T-helper 17 cell (primary cell): Measurements from ENCODE around the gene RAB11B. TPM values are rescaled to one million over a fixed set of nuclear protein-coding genes. Genes with fewer than 3 reads are reported as not detected.

Experiments used
- ATAC-seq: fragments of 150-1000 bp; cut with Tn5 transposase; 2 replicates; pipeline ENCODE4 v1.10.0; 2021; ENCODE audit warnings: mild to moderate bottlenecking, moderate library complexity
- DNase-seq, 3 donors: peaks; one replicate each; pipeline versions ENCODE4 v3.0.0 to v3.0.0-alpha.2; 2020 to 2021
- H3K9me3 ChIP-seq: one replicate; pipeline ENCODE4 v1.7.0; 2013; ENCODE audit warnings: low read length, mild to moderate bottlenecking; ENCODE audit not compliant: control insufficient read depth, poor library complexity, severe bottlenecking
- H3K27ac Mint-ChIP-seq: one replicate; pipeline ENCODE4 v1.8.0; 2022; ENCODE audit warnings: mild to moderate bottlenecking, moderate library complexity, mixed read lengths
- H3K27me3 Mint-ChIP-seq: one replicate; pipeline ENCODE4 v1.8.0; 2022; ENCODE audit warnings: mixed read lengths
- H3K36me3 Mint-ChIP-seq: one replicate; pipeline ENCODE4 v1.8.0; 2022; ENCODE audit warnings: low read depth, mixed read lengths
- H3K4me1 Mint-ChIP-seq: one replicate; pipeline ENCODE4 v1.8.0; 2022; ENCODE audit warnings: mild to moderate bottlenecking, mixed read lengths
- H3K4me3 Mint-ChIP-seq: one replicate; pipeline ENCODE4 v1.8.0; 2022; ENCODE audit warnings: mild to moderate bottlenecking, moderate library complexity, mixed read lengths
- total RNA-seq, 4 donors: library from RNA in 2 of 4; stranded (reverse) in 2 of 4; gene quantifications; one replicate each; pipeline ENCODE4 v1.2.3 and lab custom pipeline; 2022 to 2026

RAB11B gene
- total RNA-seq, 2 donors from 2014 or later: 81.6 to 90.1 TPM

- ATAC-seq: no peak
- Mint-ChIP-seq H3K4me3 (no peak overlapping the region), H3K27ac (no peak overlapping the region), H3K4me1 (peaks cover 29% of the 10 kb centered on the region), H3K36me3 (no peaks in the 10 kb centered on the region), H3K27me3 (no peaks in the 10 kb centered on the region)
- no peaks in the 10 kb centered on the region for H3K9me3 ChIP-seq
- DNase-seq: no peak
Measured at GRCh38 chr19:8393192-8393870, 3.2 kb downstream of the RAB11B start.

- ATAC-seq (no peak), DNase-seq (no peak)
- peaks cover 29% of the 10 kb centered on the region for H3K4me1 Mint-ChIP-seq
- no peak overlapping the region for H3K27ac Mint-ChIP-seq
- peak overlapping the region; percentile 49 for H3K4me3 Mint-ChIP-seq
- H3K36me3 Mint-ChIP-seq: no peaks in the 10 kb centered on the region
- H3K27me3 Mint-ChIP-seq: no peaks in the 10 kb centered on the region
- H3K9me3 ChIP-seq: no peaks in the 10 kb centered on the region
Measured at GRCh38 chr19:8393871-8394250, 3.7 kb downstream of the RAB11B start.

DNA sequence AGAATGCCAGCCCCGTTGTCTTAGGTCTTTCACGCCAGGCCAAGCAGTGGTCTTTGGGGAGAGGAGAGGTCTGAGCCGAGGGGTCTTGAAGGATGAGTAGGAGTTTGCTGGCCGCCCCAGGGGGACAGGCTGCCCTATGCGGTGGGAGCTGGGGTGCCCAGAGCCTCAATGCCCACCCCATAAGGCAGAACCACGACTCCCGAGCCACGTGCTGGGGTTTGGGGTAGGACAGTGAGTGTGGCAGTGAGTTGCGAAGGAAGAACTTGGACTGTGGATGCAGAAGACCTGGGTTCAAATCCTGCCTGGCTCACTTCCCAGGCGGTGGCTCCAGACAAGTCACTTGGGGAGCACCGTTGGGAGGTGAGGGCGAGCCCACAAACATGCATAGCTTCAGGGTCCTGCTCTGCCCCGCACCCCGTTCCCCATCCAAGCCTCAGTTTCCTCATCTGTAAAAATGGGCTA, 5.5 kb downstream of the RAB11B start:
- ATAC-seq (no peak), DNase-seq (no peak)
- no peak overlapping the region for H3K4me3 Mint-ChIP-seq
- H3K9me3 ChIP-seq: no peaks in the 10 kb centered on the region
- H3K4me1 Mint-ChIP-seq: peaks cover 28% of the 10 kb centered on the region
- H3K36me3 Mint-ChIP-seq: peaks cover 3% of the 10 kb centered on the region
- peak overlapping the region; percentile 96 for H3K27ac Mint-ChIP-seq
- no peaks in the 10 kb centered on the region for H3K27me3 Mint-ChIP-seq

GRCh38 chr19:8396185-8396562, 6.0 kb downstream of the RAB11B start:
- H3K36me3 Mint-ChIP-seq: peaks cover 3% of the 10 kb centered on the region
- H3K27ac Mint-ChIP-seq: peak overlapping the region; percentile 96
- no peak for DNase-seq
- no peak for ATAC-seq
- no peaks in the 10 kb centered on the region for H3K9me3 ChIP-seq
- no peak overlapping the region for H3K4me3 Mint-ChIP-seq
- no peaks in the 10 kb centered on the region for H3K27me3 Mint-ChIP-seq
- peaks cover 28% of the 10 kb centered on the region for H3K4me1 Mint-ChIP-seq

GRCh38 chr19:8396563-8397203, 6.5 kb downstream of the RAB11B start:
- Mint-ChIP-seq H3K4me1 (peaks cover 26% of the 10 kb centered on the region), H3K36me3 (peaks cover 3% of the 10 kb centered on the region), H3K27me3 (no peaks in the 10 kb centered on the region), H3K27ac (peak overlapping the region; percentile 96), H3K4me3 (peak overlapping the region; percentile 41)
- ATAC-seq: peak; percentile 95
- no peaks in the 10 kb centered on the region for H3K9me3 ChIP-seq
- peak; percentile 64 to 75 (median 68) for DNase-seq

DNA sequence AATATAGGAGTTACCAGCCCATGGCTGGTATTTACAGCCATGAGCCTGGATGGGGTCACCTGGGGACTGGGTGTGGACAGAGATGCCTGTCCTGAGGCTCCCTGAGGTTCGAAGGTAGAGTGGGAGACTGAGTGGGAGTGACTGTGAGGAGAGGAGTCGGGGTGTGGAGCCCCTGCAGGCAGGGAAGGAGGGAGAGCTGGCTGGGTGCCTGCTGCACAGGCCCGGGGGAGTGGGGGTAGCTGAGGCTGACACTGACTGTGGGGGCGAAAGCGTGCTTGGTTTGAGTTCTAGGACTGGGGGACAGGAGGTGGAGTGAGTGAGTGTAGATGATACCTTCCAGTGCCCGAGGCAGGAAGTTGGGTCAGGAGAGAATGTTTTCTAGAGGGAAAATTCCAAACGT, 7.1 kb downstream of the RAB11B start:
- no peak for DNase-seq
- Mint-ChIP-seq H3K36me3 (peaks cover 4% of the 10 kb centered on the region), H3K27ac (peak overlapping the region; percentile 96), H3K27me3 (no peaks in the 10 kb centered on the region), H3K4me1 (peaks cover 25% of the 10 kb centered on the region), H3K4me3 (no peak overlapping the region)
- H3K9me3 ChIP-seq: no peaks in the 10 kb centered on the region
- ATAC-seq: no peak

GRCh38 chr19:8397746-8398310, 7.7 kb downstream of the RAB11B start:
- Mint-ChIP-seq H3K27me3 (no peaks in the 10 kb centered on the region), H3K4me1 (peaks cover 25% of the 10 kb centered on the region), H3K27ac (no peak overlapping the region), H3K4me3 (no peak overlapping the region), H3K36me3 (peaks cover 4% of the 10 kb centered on the region)
- DNase-seq: no peak
- H3K9me3 ChIP-seq: no peaks in the 10 kb centered on the region
- ATAC-seq: no peak

DNA sequence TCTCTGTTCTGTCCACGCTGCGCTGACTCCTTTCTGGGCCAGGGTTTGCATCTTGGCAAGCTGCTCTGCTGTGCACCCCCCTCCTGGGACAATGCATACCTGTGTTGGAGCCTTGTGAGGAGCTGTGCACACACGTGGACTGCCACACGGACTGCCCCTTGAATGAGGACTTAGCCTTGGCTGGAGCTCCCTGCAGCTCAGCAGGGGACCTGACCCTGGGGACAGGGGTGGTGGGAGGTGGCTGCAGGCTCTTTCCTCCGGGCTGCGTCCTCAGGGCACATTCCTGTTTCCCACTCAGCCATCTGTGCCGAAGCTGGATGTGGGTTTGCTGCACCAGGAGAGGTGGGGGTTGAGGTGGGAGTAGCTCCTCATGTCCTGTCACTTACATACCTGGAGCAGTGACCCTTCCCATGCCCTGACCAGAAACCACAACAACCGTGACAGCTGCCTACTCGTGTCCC, 8.2 kb downstream of the RAB11B start:
- no peak for DNase-seq
- Mint-ChIP-seq H3K27me3 (no peaks in the 10 kb centered on the region), H3K27ac (no peak overlapping the region), H3K4me1 (peaks cover 20% of the 10 kb centered on the region), H3K4me3 (no peak overlapping the region), H3K36me3 (peaks cover 4% of the 10 kb centered on the region)
- ATAC-seq: no peak
- no peaks in the 10 kb centered on the region for H3K9me3 ChIP-seq

GRCh38 chr19:8399681-8400188, 9.6 kb downstream of the RAB11B start:
- ATAC-seq: no peak
- H3K27ac Mint-ChIP-seq: no peak overlapping the region
- no peaks in the 10 kb centered on the region for H3K9me3 ChIP-seq
- no peak for DNase-seq
- H3K36me3 Mint-ChIP-seq: peaks cover 6% of the 10 kb centered on the region
- H3K4me3 Mint-ChIP-seq: no peak overlapping the region
- peaks cover 19% of the 10 kb centered on the region for H3K4me1 Mint-ChIP-seq
- no peaks in the 10 kb centered on the region for H3K27me3 Mint-ChIP-seq

GRCh38 chr19:8401981-8402411, 11.8 kb downstream of the RAB11B start:
- H3K36me3 Mint-ChIP-seq: peaks cover 6% of the 10 kb centered on the region
- no peaks in the 10 kb centered on the region for H3K27me3 Mint-ChIP-seq
- DNase-seq: no peak
- peaks cover 8% of the 10 kb centered on the region for H3K4me1 Mint-ChIP-seq
- no peak overlapping the region for H3K4me3 Mint-ChIP-seq
- ATAC-seq: no peak
- H3K27ac Mint-ChIP-seq: no peak overlapping the region
- H3K9me3 ChIP-seq: no peaks in the 10 kb centered on the region

DNA sequence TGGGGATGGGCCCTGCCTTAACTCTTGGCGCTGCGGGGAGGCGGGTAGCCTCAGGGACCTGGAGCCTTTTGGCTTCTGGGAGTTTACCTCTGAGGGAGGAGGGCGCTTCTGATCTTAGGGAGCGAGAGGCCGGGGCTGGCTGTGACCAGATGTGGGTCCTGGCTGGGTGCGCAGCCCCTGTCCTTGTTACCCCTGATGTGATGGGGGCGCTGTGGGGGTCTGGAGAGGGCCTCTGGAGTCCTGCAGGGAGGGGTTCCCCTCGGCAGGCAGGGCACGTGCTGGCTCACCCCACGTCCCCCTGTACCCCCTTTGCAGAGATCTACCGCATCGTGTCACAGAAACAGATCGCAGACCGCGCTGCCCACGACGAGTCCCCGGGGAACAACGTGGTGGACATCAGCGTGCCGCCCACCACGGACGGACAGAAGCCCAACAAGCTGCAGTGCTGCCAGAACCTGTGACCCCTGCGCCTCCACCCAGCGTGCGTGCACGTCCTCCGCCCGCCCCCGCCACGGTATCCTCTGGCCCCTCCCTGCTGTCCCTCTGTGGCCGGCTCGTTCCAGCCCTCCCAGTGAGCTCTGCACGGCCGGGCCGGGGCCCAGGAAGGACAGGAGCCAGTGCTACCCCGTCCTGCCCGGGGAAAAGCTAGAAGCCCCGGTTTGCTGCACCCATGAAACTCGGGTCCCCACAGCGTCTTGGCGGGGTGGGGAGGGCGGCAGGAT, 13.1 kb downstream of the RAB11B start:
- DNase-seq: no peak
- Mint-ChIP-seq H3K27ac (peak overlapping the region; percentile 51), H3K4me1 (peaks cover 6% of the 10 kb centered on the region), H3K27me3 (no peaks in the 10 kb centered on the region), H3K4me3 (no peak overlapping the region), H3K36me3 (peaks cover 6% of the 10 kb centered on the region)
- H3K9me3 ChIP-seq: no peaks in the 10 kb centered on the region
- ATAC-seq: no peak

GRCh38 chr19:8403820-8404109, 13.6 kb downstream of the RAB11B start:
- Mint-ChIP-seq H3K4me1 (peaks cover 6% of the 10 kb centered on the region), H3K4me3 (no peak overlapping the region), H3K36me3 (peaks cover 6% of the 10 kb centered on the region), H3K27ac (no peak overlapping the region), H3K27me3 (no peaks in the 10 kb centered on the region)
- DNase-seq (no peak), ATAC-seq (no peak)
- no peaks in the 10 kb centered on the region for H3K9me3 ChIP-seq
